AG10803 (cell line): ENCODE results near the gene PHF21B.

Source experiments
- DNase-seq: peaks from one replicate; pipeline ENCODE4 v3.0.0; 2010; ENCODE audit warnings: low read depth
- H3K4me3 ChIP-seq: 2 replicates; pipeline ENCODE4 v1.5.1; 2011; ENCODE audit warnings: mild to moderate bottlenecking, low read length, control low read depth
- CTCF ChIP-seq: conservative IDR thresholded peaks from 2 replicates; pipeline ENCODE4 v1.5.1; 2011; ENCODE audit warnings: mild to moderate bottlenecking, low read length, control low read depth, inconsistent platforms

Gene PHF21B

GRCh38 chr22:45051946-45052345 is 42.1 kb upstream of the PHF21B start:
- TF ChIP-seq CTCF, result no peak
- H3K4me3 ChIP-seq, result no peak overlapping the region
- no peak for DNase-seq

GRCh38 chr22:45051419-45051818 is 41.6 kb upstream of the PHF21B start:
- DNase-seq, result no peak
- no peak for TF ChIP-seq CTCF
- no peak overlapping the region for H3K4me3 ChIP-seq

- H3K4me3 ChIP-seq, result no peak overlapping the region
- no peak for TF ChIP-seq CTCF
- no peak for DNase-seq
Measured at GRCh38 chr22:45047260-45047659, 37.5 kb upstream of the PHF21B start.

- no peak overlapping the region for H3K4me3 ChIP-seq
- no peak for TF ChIP-seq CTCF
- no peak for DNase-seq
Measured at GRCh38 chr22:45045208-45045607, 35.4 kb upstream of the PHF21B start.

GRCh38 chr22:45042263-45042662 is 32.5 kb upstream of the PHF21B start:
- no peak for TF ChIP-seq CTCF
- H3K4me3 ChIP-seq, result no peak overlapping the region
- no peak for DNase-seq

GRCh38 chr22:45039133-45039532 is 29.3 kb upstream of the PHF21B start:
- TF ChIP-seq CTCF, result no peak
- DNase-seq, result no peak
- no peak overlapping the region for H3K4me3 ChIP-seq

GRCh38 chr22:45036154-45036553 is 26.3 kb upstream of the PHF21B start:
- DNase-seq, result peak; percentile 16
- TF ChIP-seq CTCF, result no peak
- H3K4me3 ChIP-seq, result no peak overlapping the region
